CD4-positive, alpha-beta memory T cell (primary cell): Measurements from ENCODE around the gene TRIM71. TPM values are rescaled to one million over a fixed set of nuclear protein-coding genes. Genes with fewer than 3 reads are reported as not detected.
"Not testable (repeated sequence)": the region's sequence is repeated elsewhere in the genome, so short reads cannot be mapped to it uniquely, and the experiment has no call there.

ENCODE experiments used
- CTCF ChIA-PET: fragments of 350-600 bp; sonication (Branson Sonifier 250); formaldehyde crosslinking; loops from one replicate; lab custom pipeline; 2021; ENCODE audit warnings: inconsistent platforms; ENCODE audit not compliant: partially characterized antibody; lab: Charles Lee
- POLR2A ChIA-PET: fragments of 350-600 bp; sonication (Branson Sonifier 250); formaldehyde crosslinking; loops from one replicate; lab custom pipeline; 2021; ENCODE audit not compliant: partially characterized antibody; lab: Charles Lee
- DNase-seq, 5 donors: peaks; one replicate each; pipeline versions ENCODE4 v3.0.0 to v3.0.0-alpha.2; 2020 to 2022; ENCODE audit warnings: mixed read lengths in 1 of 5
- H3K27ac ChIP-seq: one replicate; pipeline ENCODE4 v1.7.0; 2013; ENCODE audit warnings: low read depth, low read length
- H3K27me3 ChIP-seq: 2 replicates; pipeline ENCODE4 v1.7.0; 2013; ENCODE audit warnings: mild to moderate bottlenecking, low read length, moderate library complexity; ENCODE audit not compliant: insufficient read depth
- H3K36me3 ChIP-seq: 2 replicates; pipeline ENCODE4 v1.7.0; 2013; ENCODE audit warnings: mild to moderate bottlenecking, low read length, moderate library complexity; ENCODE audit not compliant: insufficient read depth
- H3K4me1 ChIP-seq: 2 replicates; pipeline ENCODE4 v1.7.0; 2013; ENCODE audit warnings: mild to moderate bottlenecking, low read length, moderate library complexity; ENCODE audit not compliant: insufficient read depth
- H3K4me3 ChIP-seq, 2 donors: one replicate each; pipeline ENCODE4 v1.7.0; 2013; ENCODE audit warnings: low read length in 2 of 2, mild to moderate bottlenecking in 1 of 2
- H3K9me3 ChIP-seq, 2 donors: one replicate each; pipeline ENCODE4 v1.7.0; 2013; ENCODE audit warnings: low read length in 2 of 2, control low read depth in 1 of 2; ENCODE audit not compliant: control insufficient read depth in 1 of 2
- H3K27ac Mint-ChIP-seq, 7 donors: one replicate each; pipeline ENCODE4 v1.8.0; 2020 to 2021; ENCODE audit warnings: mixed read lengths in 7 of 7, mild to moderate bottlenecking in 6 of 7, inconsistent platforms in 3 of 7, moderate library complexity in 3 of 7
- H3K27me3 Mint-ChIP-seq, 2 donors: one replicate each; pipeline ENCODE4 v1.8.0; 2020 to 2021; ENCODE audit warnings: mixed read lengths in 2 of 2
- H3K36me3 Mint-ChIP-seq, 2 donors: one replicate each; pipeline ENCODE4 v1.8.0; 2020 to 2021; ENCODE audit warnings: mixed read lengths in 2 of 2, inconsistent platforms in 1 of 2, mild to moderate bottlenecking in 1 of 2
- H3K4me1 Mint-ChIP-seq, 4 donors: one replicate each; pipeline ENCODE4 v1.8.0; 2020 to 2021; ENCODE audit warnings: mixed read lengths in 4 of 4, mild to moderate bottlenecking in 1 of 4
- H3K4me3 Mint-ChIP-seq, 8 donors: one replicate each; pipeline ENCODE4 v1.8.0; 2020 to 2021; ENCODE audit warnings: mixed read lengths in 8 of 8, mild to moderate bottlenecking in 7 of 8, moderate library complexity in 6 of 8, inconsistent platforms in 3 of 8
- H3K9me3 Mint-ChIP-seq, 8 donors: one replicate each; pipeline ENCODE4 v1.8.0; 2020 to 2021; ENCODE audit warnings: mixed read lengths in 8 of 8, mild to moderate bottlenecking in 5 of 8, inconsistent platforms in 3 of 8, moderate library complexity in 1 of 8
- intact Hi-C: fragments of 100-400 bp; cut with micrococcal nuclease; formaldehyde crosslinking; loops from one replicate; pipeline ENCODE4 v1.15.1; 2023
- polyA plus RNA-seq, 2 donors: library from polyadenylated mRNA; unstranded; fragments of 300-500 nt; fragmentation: Illumina TruSeq; gene quantifications; one replicate each; pipeline ENCODE4 v1.2.3, GENCODE V29; 2021
- total RNA-seq, 2 experiments: library from RNA; stranded (reverse); gene quantifications; one replicate each; pipeline ENCODE4 v1.2.3, GENCODE V29; 2021

Gene TRIM71
- total and polyA plus RNA-seq, 4 experiments from 2014 or later: not detected

- peaks cover 3 to 5% of the 10 kb centered on the region in 2 donors for H3K27me3 Mint-ChIP-seq
- Histone ChIP-seq H3K4me1 (peaks cover 6% of the 10 kb centered on the region), H3K27me3 (peaks cover 3% of the 10 kb centered on the region), H3K4me3 (no peak overlapping the region), H3K36me3 (no peaks in the 10 kb centered on the region), H3K27ac (no peak overlapping the region), H3K9me3 (no peaks in the 10 kb centered on the region)
- DNase-seq: no peak
- H3K36me3 Mint-ChIP-seq: peaks cover 0 to 2% of the 10 kb centered on the region in 2 donors
- no peak overlapping the region for H3K27ac Mint-ChIP-seq
- H3K9me3 Mint-ChIP-seq: no peaks in the 10 kb centered on the region
- CTCF ChIA-PET: interaction anchor here (2.1 kb wide), 1 partner anchor 8 kb away, joined by 5 read pairs; no protein-coding TSS in a partner anchor
- intact Hi-C loops: no loop called here
- POLR2A ChIA-PET: no interaction called here
- H3K4me1 Mint-ChIP-seq: peaks cover 2 to 13% (median 4%) of the 10 kb centered on the region in 4 donors
- H3K4me3 Mint-ChIP-seq: peak overlapping the region in 6 of 8 donors; percentile 40 to 74 (median 60)
Measured at GRCh38 chr3:32782407-32782806, 35.4 kb upstream of the TRIM71 start.

- Histone ChIP-seq H3K4me3 (no peak overlapping the region), H3K9me3 (no peaks in the 10 kb centered on the region), H3K36me3 (no peaks in the 10 kb centered on the region), H3K27ac (no peak overlapping the region), H3K4me1 (no peaks in the 10 kb centered on the region), H3K27me3 (no peaks in the 10 kb centered on the region)
- no peak for DNase-seq
- ChIA-PET POLR2A (no interaction called here), CTCF (no interaction called here)
- Mint-ChIP-seq H3K4me1 (no peaks in the 10 kb centered on the region), H3K36me3 (no peaks in the 10 kb centered on the region), H3K27me3 (peaks cover 0 to 1% of the 10 kb centered on the region in 2 donors), H3K9me3 (no peaks in the 10 kb centered on the region), H3K27ac (no peak overlapping the region), H3K4me3 (no peak overlapping the region)
- intact Hi-C loops: no loop called here
Measured at GRCh38 chr3:32791833-32792232, 26.0 kb upstream of the TRIM71 start.

DNA sequence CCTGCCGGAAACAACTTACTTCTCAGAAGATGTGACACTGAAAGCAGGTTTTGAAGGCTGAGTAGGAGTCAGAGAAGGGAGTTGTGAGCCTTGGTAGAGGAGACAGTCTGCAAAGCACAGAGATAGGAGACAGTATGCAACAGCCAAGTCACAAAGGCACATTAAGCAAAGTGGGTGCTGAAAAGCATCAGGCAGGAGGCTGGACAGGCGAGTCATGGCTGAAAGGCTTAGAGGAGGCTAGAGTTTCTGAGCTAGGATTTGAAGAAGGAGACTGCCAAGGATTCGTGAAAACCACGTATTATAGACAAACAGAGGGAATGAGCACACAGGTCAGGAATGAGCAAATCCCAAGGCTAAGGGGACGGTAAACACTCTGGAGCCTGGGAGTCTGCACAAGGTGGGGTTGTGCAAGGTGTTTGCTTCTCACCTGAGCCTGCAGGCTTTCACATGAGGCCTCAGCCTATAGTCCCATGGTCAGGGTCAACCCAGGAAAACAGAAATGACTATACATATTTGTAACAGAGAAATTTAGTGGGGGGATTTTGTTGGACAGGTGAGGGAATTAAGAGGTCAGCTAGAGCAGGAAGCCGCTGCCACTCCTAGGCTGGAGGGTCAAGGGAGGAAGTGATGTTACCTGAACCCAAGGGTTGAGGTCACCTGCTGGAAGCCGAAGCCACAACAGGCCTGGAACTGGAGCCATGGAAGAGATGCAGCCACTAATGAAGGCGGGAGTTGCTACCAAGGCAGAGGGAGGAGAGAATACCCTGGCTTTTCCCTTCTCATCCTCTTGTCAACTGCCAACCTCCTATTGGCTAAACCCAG lies 23.1 kb upstream of the TRIM71 start:
- Mint-ChIP-seq H3K9me3 (no peaks in the 10 kb centered on the region), H3K27ac (no peak overlapping the region), H3K4me1 (no peaks in the 10 kb centered on the region), H3K36me3 (no peaks in the 10 kb centered on the region), H3K27me3 (no peaks in the 10 kb centered on the region), H3K4me3 (no peak overlapping the region)
- POLR2A ChIA-PET: no interaction called here
- Histone ChIP-seq H3K27me3 (no peaks in the 10 kb centered on the region), H3K36me3 (no peaks in the 10 kb centered on the region), H3K9me3 (no peaks in the 10 kb centered on the region), H3K27ac (no peak overlapping the region), H3K4me1 (no peaks in the 10 kb centered on the region), H3K4me3 (no peak overlapping the region)
- CTCF ChIA-PET: no interaction called here
- intact Hi-C loops: no loop called here
- no peak for DNase-seq

DNA sequence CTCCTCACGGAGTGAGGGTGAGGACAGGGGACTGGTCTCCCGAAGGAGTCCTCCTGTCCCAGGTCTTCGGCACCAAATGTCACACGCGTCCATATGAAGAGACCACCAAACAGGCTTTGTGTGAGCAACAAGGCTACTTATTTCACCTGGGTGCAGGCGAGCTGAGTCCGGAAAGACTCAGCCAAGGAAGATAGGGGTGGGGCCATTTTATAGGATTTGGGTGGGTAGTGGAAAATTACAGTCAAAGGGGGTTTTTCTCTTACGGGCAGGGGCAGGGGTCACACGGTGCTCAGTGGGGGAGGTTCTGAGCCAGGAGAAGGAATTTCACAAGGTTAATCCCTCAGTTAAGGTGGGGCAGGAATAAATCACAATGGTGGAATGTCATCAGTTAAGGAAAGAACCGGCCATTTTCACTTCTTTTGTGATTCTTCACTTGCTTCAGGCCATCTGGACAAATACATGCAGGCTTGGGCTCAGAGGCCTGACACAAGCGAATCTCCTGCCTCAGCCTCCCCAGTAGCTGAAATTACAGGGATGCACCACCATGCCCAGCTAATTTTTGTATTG lies 21.3 kb upstream of the TRIM71 start:
- H3K27ac Mint-ChIP-seq, H3K4me1 Mint-ChIP-seq, CTCF ChIA-PET, intact Hi-C loops, POLR2A ChIA-PET, H3K4me3 Mint-ChIP-seq, H3K27ac ChIP-seq, H3K4me3 ChIP-seq, H3K36me3 ChIP-seq, H3K4me1 ChIP-seq, H3K36me3 Mint-ChIP-seq, H3K27me3 Mint-ChIP-seq, H3K27me3 ChIP-seq, DNase-seq, H3K9me3 Mint-ChIP-seq, H3K9me3 ChIP-seq: not testable (repeated sequence)

GRCh38 chr3:32797776-32798175 lies 20.0 kb upstream of the TRIM71 start:
- ChIA-PET POLR2A (no interaction called here), CTCF (interaction anchor here (0.7 kb wide), 1 partner anchor 419 kb away, joined by 3 read pairs; no protein-coding TSS in a partner anchor)
- Histone ChIP-seq H3K27me3 (no peaks in the 10 kb centered on the region), H3K4me1 (no peaks in the 10 kb centered on the region), H3K9me3 (no peaks in the 10 kb centered on the region), H3K27ac (no peak overlapping the region), H3K4me3 (no peak overlapping the region), H3K36me3 (no peaks in the 10 kb centered on the region)
- no peaks in the 10 kb centered on the region for H3K36me3 Mint-ChIP-seq
- intact Hi-C loops: no loop called here
- DNase-seq: no peak
- H3K4me3 Mint-ChIP-seq: no peak overlapping the region
- H3K27ac Mint-ChIP-seq: no peak overlapping the region
- peaks cover 0 to under 1% (median 0%) of the 10 kb centered on the region in 8 donors for H3K9me3 Mint-ChIP-seq
- peaks cover 0 to 3% of the 10 kb centered on the region in 2 donors for H3K27me3 Mint-ChIP-seq
- no peaks in the 10 kb centered on the region for H3K4me1 Mint-ChIP-seq

DNA sequence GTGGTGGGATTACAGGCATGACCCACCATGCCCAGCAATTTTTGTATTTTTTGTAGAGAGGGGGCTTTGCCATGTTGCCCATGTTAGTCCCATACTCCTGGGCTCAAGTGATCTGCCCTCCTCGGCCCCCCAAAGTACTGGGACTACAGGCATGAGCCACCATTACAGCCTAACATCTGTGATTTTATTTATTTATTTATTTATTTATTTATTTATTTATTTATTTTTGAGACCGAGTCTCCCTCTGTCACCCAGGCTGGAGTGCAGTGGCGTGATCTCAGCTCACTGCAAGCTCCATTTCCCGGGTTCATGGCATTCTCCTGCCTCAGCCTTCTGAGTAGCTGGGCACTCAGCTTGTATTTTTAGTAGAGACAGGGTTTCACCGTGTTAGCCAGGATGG lies 16.4 kb upstream of the TRIM71 start:
- DNase-seq, H3K27me3 Mint-ChIP-seq, H3K4me1 Mint-ChIP-seq, H3K4me1 ChIP-seq, CTCF ChIA-PET, H3K4me3 ChIP-seq, H3K27me3 ChIP-seq, H3K36me3 ChIP-seq, H3K36me3 Mint-ChIP-seq, H3K9me3 ChIP-seq, POLR2A ChIA-PET, H3K27ac Mint-ChIP-seq, H3K27ac ChIP-seq, H3K4me3 Mint-ChIP-seq, H3K9me3 Mint-ChIP-seq, intact Hi-C loops: not testable (repeated sequence)

- H3K27me3 Mint-ChIP-seq: peaks cover 16 to 18% of the 10 kb centered on the region in 2 donors
- no peaks in the 10 kb centered on the region for H3K9me3 Mint-ChIP-seq
- POLR2A ChIA-PET: no interaction called here
- H3K4me3 ChIP-seq: no peak overlapping the region
- H3K4me1 ChIP-seq: no peaks in the 10 kb centered on the region
- H3K4me1 Mint-ChIP-seq: peaks cover 6 to 19% (median 13%) of the 10 kb centered on the region in 4 donors
- no peaks in the 10 kb centered on the region for H3K9me3 ChIP-seq
- H3K36me3 ChIP-seq: no peaks in the 10 kb centered on the region
- no peak overlapping the region for H3K4me3 Mint-ChIP-seq
- no peaks in the 10 kb centered on the region for H3K27me3 ChIP-seq
- intact Hi-C loops: no loop called here
- DNase-seq: no peak
- no peak overlapping the region for H3K27ac Mint-ChIP-seq
- CTCF ChIA-PET: no interaction called here
- no peak overlapping the region for H3K27ac ChIP-seq
- H3K36me3 Mint-ChIP-seq: no peaks in the 10 kb centered on the region
Measured at GRCh38 chr3:32813180-32813579, 4.6 kb upstream of the TRIM71 start.
